Pancreas (tissue), 10 donors: ENCODE results near the gene LRP5. TPM values are rescaled to one million over a fixed set of nuclear protein-coding genes. Genes with fewer than 3 reads are reported as not detected.
A peak's percentile ranks its signal among the peaks of the same experiment; 100 is the strongest.

Experiments
- ATAC-seq, 4 donors: fragments of 200-7000 bp; cut with Tn5 transposase; one replicate each; pipeline versions ENCODE4 v1.8.0 to v1.9.1; 2020; ENCODE audit warnings: mild to moderate bottlenecking in 4 of 4, moderate library complexity in 4 of 4
- DNase-seq, 6 donors: peaks; one replicate each; pipeline ENCODE4 v3.0.0-alpha.2; 2020
- FAIRE-seq: peaks from 2 replicates; lab custom pipeline; 2012; peaks lifted over from hg19 to GRCh38; lab: Jason Lieb, UNC
- H3K27ac ChIP-seq, 4 donors: fragments of 200-600 bp; sonication (generic); 1 replicate in 3 of 4; 2 replicates in 1 of 4; pipeline versions ENCODE4 v1.5.0 to v1.8.0; 2020
- H3K27me3 ChIP-seq, 4 donors: fragments of 200-600 bp; one replicate each; pipeline ENCODE4 v1.8.0; 2021
- H3K36me3 ChIP-seq, 3 donors: fragments of 200-600 bp; sonication (generic) in 1 of 3; one replicate each; pipeline versions ENCODE4 v1.5.0 to v1.8.0; 2020 to 2021
- H3K4me1 ChIP-seq, 3 donors: fragments of 200-600 bp; one replicate each; pipeline ENCODE4 v1.8.0; 2021
- H3K4me3 ChIP-seq, 4 donors: fragments of 200-600 bp; sonication (generic) in 2 of 4; one replicate each; pipeline versions ENCODE4 v1.5.0 to v1.8.0; 2020 to 2021
- H3K9me3 ChIP-seq, 4 donors: fragments of 200-600 bp; one replicate each; pipeline ENCODE4 v1.8.0; 2021
- CTCF ChIP-seq, 4 donors: fragments of 200-600 bp; sonication (generic) in 3 of 4; IDR thresholded peaks; one replicate each; pipeline versions ENCODE4 v1.5.0 to v1.8.0; 2021; ENCODE audit warnings: antibody characterized with exemption in 4 of 4
- WGBS, 2 donors: extraction: QIAGEN DNeasy Blood & Tissue Kit; methylation state at CpG; one replicate each; pipeline ENCODE4 v1.1.7; 2013; 5-methylcytosine and 5-hydroxymethylcytosine counted together
- intact Hi-C, 3 donors: fragments of 100-400 bp; cut with DNase I; formaldehyde crosslinking; loops; one replicate each; pipeline versions ENCODE4 v1.11.1 to v1.14.2; 2022
- polyA plus RNA-seq, 2 donors: library from polyadenylated mRNA; stranded (reverse); fragments of 200-250 nt; gene quantifications; one replicate each; pipeline ENCODE4 v1.2.3, GENCODE V29; 2013
- total RNA-seq, 6 donors: library from RNA; stranded (reverse); fragmentation: NEBNext Ultra II Directional in 4 of 6; extraction: Animal tissue kit (Norgen Biotek cat#: 25700) in 4 of 6; gene quantifications; one replicate each; pipeline versions ENCODE4 v1.2.1 to v1.2.4, GENCODE V29; 2021 to 2023
- donor health status: healthy with polysubstance abuse.
- donor health status: DM: no; HTN: no; CAD: no; lungs with moderate emphysema.
- donor health status: DM: no; HTN: no; CAD: no.
- donor health status: control.
- donor health status: control.
- donor health status: Bipolar disorder and iron deficiency.
- donor health status: DM: yes; HTN: yes; CAD: no.
- donor health status: DM: no; HTN: no; CAD: no.
- donor health status: DM: no; HTN: no; CAD: no.
- donor health status: DM: yes; HTN: yes; CAD: no.

The LRP5 gene
- total and polyA plus RNA-seq, 8 donors = 27.4 to 62.8 (median 32.5) TPM

DNA sequence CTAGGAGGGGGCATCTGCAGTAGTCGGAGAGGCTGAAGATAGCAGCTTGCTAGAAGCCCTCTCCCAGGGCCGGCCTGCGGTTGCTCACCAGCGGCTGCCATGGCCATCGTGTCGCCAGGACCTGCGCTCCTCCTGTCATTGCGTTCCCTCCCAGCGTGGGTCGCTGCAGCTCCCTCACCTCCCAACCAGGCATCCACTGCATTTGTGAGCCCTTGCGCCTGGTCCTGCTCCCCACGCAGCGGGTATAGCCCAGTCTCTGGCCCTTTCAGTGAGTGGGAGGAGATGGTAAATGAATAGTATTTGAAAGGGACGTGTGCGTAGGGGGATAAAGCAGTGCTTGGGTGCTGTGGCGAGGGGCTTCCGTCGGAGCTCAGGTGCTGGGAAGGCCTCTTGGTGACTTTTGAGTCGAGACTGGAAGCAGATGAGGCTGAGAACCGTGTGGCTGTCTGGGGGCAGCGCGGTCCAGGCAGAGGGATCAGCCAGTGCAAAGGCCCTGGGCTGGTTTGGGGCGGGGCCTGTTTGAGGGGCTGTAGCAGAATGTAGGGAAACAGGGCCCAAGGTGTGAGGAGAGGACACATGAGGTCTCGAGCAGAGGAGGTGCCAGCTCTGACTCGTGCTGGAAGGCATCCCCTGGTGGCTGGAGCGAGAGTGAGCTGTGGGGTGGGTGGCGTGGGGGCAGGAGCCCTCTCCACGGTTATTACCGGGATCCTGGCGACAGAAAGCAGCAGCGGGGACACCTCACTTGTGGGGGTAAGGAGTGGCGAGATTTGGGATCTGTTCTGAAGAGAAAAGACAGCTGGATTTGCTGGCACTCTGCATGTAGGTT lies 39.3 kb downstream of the LRP5 start:
- FAIRE-seq (no peak), ATAC-seq (no peak), DNase-seq (no peak)
- H3K4me1 ChIP-seq = peaks cover 0 to 10% (median 4%) of the 10 kb centered on the region in 3 donors
- WGBS, 2 donors = 96 to 97% methylated on average over 32 of the region's 32 CpGs
- intact Hi-C loops = no loop called here
- H3K27me3 ChIP-seq = no peaks in the 10 kb centered on the region
- H3K9me3 ChIP-seq = no peaks in the 10 kb centered on the region
- no peak for TF ChIP-seq CTCF (IDR thresholded peaks at IDR 0.05)
- no peak overlapping the region for H3K4me3 ChIP-seq
- no peaks in the 10 kb centered on the region for H3K36me3 ChIP-seq
- no peak overlapping the region for H3K27ac ChIP-seq

DNA sequence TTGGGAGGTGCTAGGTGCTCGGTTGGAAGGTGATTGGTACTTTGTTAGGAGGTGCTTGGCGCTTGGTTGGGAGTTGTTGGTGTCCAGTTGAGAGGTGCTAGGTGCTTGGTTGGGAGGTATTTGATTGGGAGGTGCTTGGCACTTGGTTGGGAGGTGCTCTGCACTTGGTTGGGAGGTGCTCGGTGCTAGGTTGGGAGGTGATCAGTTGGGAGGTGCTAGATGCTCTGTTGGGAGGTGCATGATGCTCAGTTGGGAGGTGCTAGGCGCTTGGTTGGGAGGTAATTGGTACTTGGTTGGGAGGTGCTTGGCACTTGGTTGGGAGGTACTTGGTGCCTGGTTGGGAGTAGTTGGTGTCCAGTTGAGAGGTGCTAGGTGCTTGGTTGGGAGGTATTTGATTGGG lies 40.2 kb downstream of the LRP5 start:
- FAIRE-seq (no peak), ATAC-seq (no peak), DNase-seq (no peak)
- WGBS, 2 donors = 97 to 98% methylated on average over 4 of the region's 4 CpGs
- no peaks in the 10 kb centered on the region for H3K9me3 ChIP-seq
- H3K4me3 ChIP-seq = no peak overlapping the region
- peak overlapping the region in 1 of 4 donors; percentile 76 for H3K27ac ChIP-seq
- no peaks in the 10 kb centered on the region for H3K27me3 ChIP-seq
- intact Hi-C loops = no loop called here
- H3K4me1 ChIP-seq = peaks cover 0 to 10% (median 4%) of the 10 kb centered on the region in 3 donors
- peaks cover 0 to 3% (median 0%) of the 10 kb centered on the region in 3 donors for H3K36me3 ChIP-seq
- no peak for TF ChIP-seq CTCF (IDR thresholded peaks at IDR 0.05)

DNA sequence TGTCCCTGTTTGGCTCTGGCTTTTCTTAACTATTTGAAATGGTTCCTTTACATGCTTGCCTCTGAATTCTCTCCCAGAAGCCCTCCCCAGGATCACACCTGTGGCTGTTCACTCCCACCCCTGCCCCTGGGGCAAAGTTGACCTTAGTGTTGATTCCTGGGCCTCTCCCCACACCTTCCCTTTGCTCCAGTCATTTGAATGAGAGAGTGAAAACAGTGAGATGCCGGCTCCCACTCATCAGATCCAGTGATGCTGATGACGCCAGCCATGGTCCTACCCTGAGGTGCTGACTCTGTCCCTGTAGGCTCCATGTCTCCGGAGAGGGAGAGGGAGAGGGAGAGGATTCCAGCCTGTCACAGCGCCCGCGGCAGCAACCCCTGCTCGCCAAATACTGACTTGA lies 40.7 kb downstream of the LRP5 start:
- H3K27me3 ChIP-seq = no peaks in the 10 kb centered on the region
- ATAC-seq (no peak), DNase-seq (no peak), FAIRE-seq (no peak)
- H3K4me1 ChIP-seq = peaks cover 0 to 10% (median 4%) of the 10 kb centered on the region in 3 donors
- peak overlapping the region in 2 of 4 donors; percentile 61 to 76 for H3K27ac ChIP-seq
- H3K36me3 ChIP-seq = peaks cover 0 to 8% (median 0%) of the 10 kb centered on the region in 3 donors
- no peaks in the 10 kb centered on the region for H3K9me3 ChIP-seq
- H3K4me3 ChIP-seq = no peak overlapping the region
- WGBS, 2 donors = 92% methylated on average over 7 of the region's 7 CpGs
- intact Hi-C loops = no loop called here
- no peak for TF ChIP-seq CTCF (IDR thresholded peaks at IDR 0.05)

DNA sequence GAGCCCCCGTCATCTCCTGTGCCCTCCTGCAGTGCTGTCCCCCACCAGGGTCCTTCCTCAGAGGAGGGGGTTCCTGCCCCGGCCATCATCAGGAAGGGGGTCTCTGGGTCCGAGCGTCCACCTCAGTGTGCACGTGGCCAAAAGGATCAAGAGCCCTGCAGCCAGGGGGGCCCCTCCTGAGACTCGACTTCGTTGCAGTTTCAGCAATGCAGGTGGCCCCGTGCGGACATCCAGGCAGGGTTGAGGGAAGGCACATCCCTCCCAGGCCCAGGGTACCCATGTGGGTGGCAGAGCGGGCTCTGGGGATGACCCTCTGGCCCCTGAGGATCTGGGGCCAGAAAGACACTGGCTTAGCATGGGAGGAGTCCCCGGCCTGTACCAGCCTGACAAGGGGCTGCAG lies 41.3 kb downstream of the LRP5 start:
- Histone ChIP-seq H3K4me1 (peaks cover 0 to 10% (median 4%) of the 10 kb centered on the region in 3 donors), H3K27me3 (no peaks in the 10 kb centered on the region), H3K36me3 (peaks cover 0 to 11% (median 0%) of the 10 kb centered on the region in 3 donors), H3K9me3 (no peaks in the 10 kb centered on the region), H3K4me3 (no peak overlapping the region), H3K27ac (peak overlapping the region; percentile 51 to 76 (median 60))
- no peak for DNase-seq
- no peak for ATAC-seq
- TF ChIP-seq CTCF (IDR thresholded peaks at IDR 0.05) = no peak
- intact Hi-C loops = no loop called here
- 90 to 96% methylated on average over 11 of the region's 11 CpGs for WGBS, 2 donors
- FAIRE-seq = no peak
